SU-DHL-6 (cell line): ENCODE data around the gene CEP41.

Source experiments
- H2AFZ ChIP-seq: fragments of 200-600 bp; sonication (generic); 2 replicates; pipeline ENCODE4 v1.6.1; 2014; ENCODE audit warnings: low read depth, mild to moderate bottlenecking, moderate library complexity, mixed read lengths, antibody characterized with exemption, low read length; ENCODE audit not compliant: severe bottlenecking
- H3F3A ChIP-seq: fragments of 200-600 bp; shearing (Covaris generic); 2 replicates; pipeline ENCODE4 v1.6.0; 2016; ENCODE audit warnings: antibody characterized with exemption, mild to moderate bottlenecking; ENCODE audit not compliant: insufficient read depth
- H3K27ac ChIP-seq: fragments of 200-600 bp; sonication (generic); 2 replicates; pipeline ENCODE4 v1.5.1; 2016; ENCODE audit warnings: low read depth, mild to moderate bottlenecking, low read length, moderate library complexity, mixed read lengths
- H3K27me3 ChIP-seq: fragments of 200-600 bp; sonication (generic), shearing (Covaris generic); 2 replicates; pipeline ENCODE4 v1.6.0; 2014; ENCODE audit warnings: mild to moderate bottlenecking, low read length
- H3K36me3 ChIP-seq: fragments of 200-600 bp; sonication (generic); 2 replicates; pipeline ENCODE4 v1.6.1; 2014; ENCODE audit warnings: mild to moderate bottlenecking, low read length, mixed read lengths
- H3K4me2 ChIP-seq: fragments of 300-600, 200-600 bp; shearing (Covaris generic), sonication (generic); 2 replicates; pipeline ENCODE4 v1.6.0; 2014; ENCODE audit warnings: low read length, low read depth, mild to moderate bottlenecking; ENCODE audit not compliant: poor library complexity, severe bottlenecking
- H3K4me3 ChIP-seq: fragments of 200-600 bp; sonication (generic); 2 replicates; pipeline ENCODE4 v1.5.1; 2014; ENCODE audit warnings: antibody characterized with exemption, low read length, mild to moderate bottlenecking, mixed read lengths; ENCODE audit not compliant: insufficient read depth, poor library complexity, severe bottlenecking
- H3K79me2 ChIP-seq: fragments of 200-600 bp; sonication (generic); 2 replicates; pipeline ENCODE4 v1.6.1; 2014; ENCODE audit warnings: mild to moderate bottlenecking, low read length, moderate library complexity; ENCODE audit not compliant: insufficient read depth
- H3K9ac ChIP-seq: fragments of 200-600 bp; sonication (generic); 2 replicates; pipeline ENCODE4 v1.7.0; 2014; ENCODE audit warnings: mild to moderate bottlenecking, low read length
- H3K9me2 ChIP-seq: fragments of 200-600 bp; sonication (generic); replicated peaks from 2 replicates; pipeline ENCODE4 v1.6.1; 2014; ENCODE audit warnings: low read length; ENCODE audit not compliant: insufficient read depth
- H3K9me3 ChIP-seq: fragments of 200-600 bp; sonication (generic); 2 replicates; pipeline ENCODE4 v1.6.1; 2014; ENCODE audit warnings: low read length, mixed read lengths; ENCODE audit not compliant: insufficient read depth
- H4K20me1 ChIP-seq: fragments of 200-600 bp; sonication (generic); 2 replicates; pipeline ENCODE4 v1.6.1; 2014; ENCODE audit warnings: low read depth, mild to moderate bottlenecking, antibody characterized with exemption, low read length, moderate library complexity, mixed read lengths
- EZH2phosphoT487 ChIP-seq: fragments of 200-600 bp; sonication (generic), shearing (Covaris generic); conservative IDR thresholded peaks from 2 replicates; pipeline ENCODE4 v1.6.1; 2018; ENCODE audit warnings: mild to moderate bottlenecking, antibody characterized with exemption, low read length, moderate library complexity, mixed read lengths
- TF ChIP-seq, protein P1 (sequence below): fragments of 200-600 bp; sonication (generic); IDR thresholded peaks from one replicate; pipeline ENCODE4 v1.5.1; 2017; ENCODE audit warnings: antibody characterized with exemption, mild to moderate bottlenecking, low read length, moderate library complexity; ENCODE audit not compliant: insufficient read depth, poor library complexity, severe bottlenecking

The CEP41 gene

DNA sequence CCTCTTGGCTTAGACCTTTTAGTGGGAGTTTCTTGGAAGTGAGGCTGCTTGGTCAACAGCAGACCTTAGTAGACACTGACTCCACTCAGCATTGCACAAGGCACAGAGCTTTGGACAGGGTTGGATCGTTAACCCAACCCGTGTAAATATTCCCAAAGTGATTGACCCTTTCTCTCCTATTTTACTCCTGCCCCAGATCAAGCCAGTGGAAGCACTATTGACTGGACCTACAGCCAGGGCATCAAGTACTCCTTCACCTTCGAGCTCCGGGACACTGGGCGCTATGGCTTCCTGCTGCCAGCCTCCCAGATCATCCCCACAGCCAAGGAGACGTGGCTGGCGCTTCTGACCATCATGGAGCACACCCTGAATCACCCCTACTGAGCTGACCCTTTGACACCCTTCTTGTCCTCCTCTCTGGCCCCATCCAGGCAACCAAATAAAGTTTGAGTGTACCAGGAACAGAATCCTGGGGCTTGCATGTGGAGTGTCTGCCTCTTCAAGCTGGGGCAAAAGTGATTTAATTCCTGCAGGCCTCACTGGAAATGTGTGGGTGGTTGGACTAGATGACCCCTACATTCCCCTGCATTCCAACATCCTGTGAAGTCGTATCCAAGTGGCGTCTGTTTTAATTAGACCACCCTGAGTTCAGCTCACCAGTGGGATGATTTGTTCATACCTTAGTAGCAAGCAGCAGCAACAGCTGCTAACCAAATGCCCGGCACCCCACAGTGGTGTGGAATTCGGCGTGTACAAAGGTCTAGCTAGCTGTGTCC, 53.0 kb downstream of the CEP41 start:
- Histone ChIP-seq H4K20me1 (no peaks in the 10 kb centered on the region), H3K4me3 (no peak overlapping the region), H3K79me2 (no peaks in the 10 kb centered on the region), H2AFZ (no peak overlapping the region), H3K9ac (no peak overlapping the region), H3K36me3 (no peaks in the 10 kb centered on the region), H3K9me3 (no peaks in the 10 kb centered on the region), H3K9me2 (no peaks in the 10 kb centered on the region), H3K4me2 (no peak overlapping the region), H3K27ac (no peak overlapping the region), H3F3A (no peaks in the 10 kb centered on the region), H3K27me3 (no peaks in the 10 kb centered on the region)
- TF ChIP-seq, protein P1, sequence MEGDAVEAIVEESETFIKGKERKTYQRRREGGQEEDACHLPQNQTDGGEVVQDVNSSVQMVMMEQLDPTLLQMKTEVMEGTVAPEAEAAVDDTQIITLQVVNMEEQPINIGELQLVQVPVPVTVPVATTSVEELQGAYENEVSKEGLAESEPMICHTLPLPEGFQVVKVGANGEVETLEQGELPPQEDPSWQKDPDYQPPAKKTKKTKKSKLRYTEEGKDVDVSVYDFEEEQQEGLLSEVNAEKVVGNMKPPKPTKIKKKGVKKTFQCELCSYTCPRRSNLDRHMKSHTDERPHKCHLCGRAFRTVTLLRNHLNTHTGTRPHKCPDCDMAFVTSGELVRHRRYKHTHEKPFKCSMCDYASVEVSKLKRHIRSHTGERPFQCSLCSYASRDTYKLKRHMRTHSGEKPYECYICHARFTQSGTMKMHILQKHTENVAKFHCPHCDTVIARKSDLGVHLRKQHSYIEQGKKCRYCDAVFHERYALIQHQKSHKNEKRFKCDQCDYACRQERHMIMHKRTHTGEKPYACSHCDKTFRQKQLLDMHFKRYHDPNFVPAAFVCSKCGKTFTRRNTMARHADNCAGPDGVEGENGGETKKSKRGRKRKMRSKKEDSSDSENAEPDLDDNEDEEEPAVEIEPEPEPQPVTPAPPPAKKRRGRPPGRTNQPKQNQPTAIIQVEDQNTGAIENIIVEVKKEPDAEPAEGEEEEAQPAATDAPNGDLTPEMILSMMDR, result no peak
- no peak for TF ChIP-seq EZH2phosphoT487

DNA sequence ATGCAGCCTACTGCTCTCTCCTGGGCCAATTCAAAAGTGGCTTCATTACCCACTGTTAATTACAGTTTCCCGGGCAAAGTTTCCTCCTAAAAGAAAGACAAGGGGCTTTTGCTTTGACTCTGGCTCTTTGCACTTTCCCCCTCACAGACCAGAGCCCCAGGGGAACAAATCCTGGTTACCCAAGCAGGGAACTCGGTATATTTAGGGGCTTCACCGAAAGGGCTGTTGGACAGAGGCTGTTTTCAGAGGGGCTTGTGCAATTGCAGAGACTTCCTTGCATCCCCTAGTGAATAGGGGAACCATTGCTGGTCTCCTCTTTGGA, 53.5 kb downstream of the CEP41 start:
- Histone ChIP-seq H3K79me2 (no peaks in the 10 kb centered on the region), H3F3A (no peaks in the 10 kb centered on the region), H3K9me3 (no peaks in the 10 kb centered on the region), H3K9ac (no peak overlapping the region), H4K20me1 (no peaks in the 10 kb centered on the region), H3K4me3 (no peak overlapping the region), H3K9me2 (no peaks in the 10 kb centered on the region), H3K27ac (no peak overlapping the region), H3K27me3 (no peaks in the 10 kb centered on the region), H2AFZ (no peak overlapping the region), H3K4me2 (no peak overlapping the region), H3K36me3 (no peaks in the 10 kb centered on the region)
- TF ChIP-seq, protein P1, result no peak
- no peak for TF ChIP-seq EZH2phosphoT487

DNA sequence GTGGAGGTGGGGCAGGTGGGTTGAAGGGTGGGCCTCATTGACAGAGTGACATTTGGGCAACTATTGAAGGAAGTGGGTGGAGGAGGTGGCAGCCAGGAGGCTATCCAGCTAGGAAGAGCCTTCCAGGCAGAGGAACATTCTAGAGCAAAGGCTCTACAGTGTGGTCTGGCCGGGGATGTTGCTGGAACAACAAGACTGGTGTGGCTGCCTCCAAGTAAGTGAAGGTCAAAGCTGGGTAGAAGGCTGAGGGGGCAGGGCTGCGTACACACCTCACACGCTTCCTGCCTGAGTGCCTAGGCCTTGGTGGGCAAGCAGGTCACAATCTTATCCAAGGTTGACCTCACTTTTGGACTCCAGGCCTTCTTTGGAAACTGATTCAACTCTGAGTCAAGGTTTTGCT, 53.9 kb downstream of the CEP41 start:
- Histone ChIP-seq H4K20me1 (no peaks in the 10 kb centered on the region), H3K4me2 (no peak overlapping the region), H3K79me2 (no peaks in the 10 kb centered on the region), H3K4me3 (no peak overlapping the region), H3K9me2 (no peaks in the 10 kb centered on the region), H3K9me3 (no peaks in the 10 kb centered on the region), H3K27ac (no peak overlapping the region), H3K36me3 (no peaks in the 10 kb centered on the region), H3F3A (no peaks in the 10 kb centered on the region), H3K9ac (no peak overlapping the region), H3K27me3 (no peaks in the 10 kb centered on the region), H2AFZ (no peak overlapping the region)
- TF ChIP-seq, protein P1, result no peak
- TF ChIP-seq EZH2phosphoT487, result no peak
